G401.6 (cell line): ENCODE data around the gene SMCO1.
A peak's percentile ranks its signal among the peaks of the same experiment; 100 is the strongest.
"Not testable (repeated sequence)": the region's sequence is repeated elsewhere in the genome, so short reads cannot be mapped to it uniquely, and the experiment has no call there.

Source experiments
- FAIRE-seq: peaks from 2 replicates; lab custom pipeline; 2012; peaks lifted over from hg19 to GRCh38; lab: Jason Lieb, UNC

SMCO1 gene

DNA sequence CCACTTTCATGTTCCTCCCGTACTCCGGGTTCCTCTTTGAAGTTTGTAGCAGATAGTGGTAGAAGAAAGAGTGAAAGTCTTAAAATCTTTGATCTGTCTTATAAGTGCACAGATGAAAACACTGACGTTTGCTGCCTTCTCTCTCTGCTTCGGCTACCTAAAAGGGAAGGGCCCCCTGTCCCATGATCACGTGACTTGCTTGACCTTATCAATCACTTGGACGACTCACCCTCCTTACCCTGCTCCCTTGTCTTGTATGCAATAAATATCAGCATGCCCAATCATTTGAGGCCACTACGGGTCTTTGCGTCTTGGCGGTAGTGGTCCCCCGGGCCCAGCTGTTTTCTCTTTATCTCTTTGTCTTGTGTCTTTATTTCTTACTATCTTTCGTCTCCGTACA lies 6.1 kb upstream of the SMCO1 start:
- FAIRE-seq, result not testable (repeated sequence)

DNA sequence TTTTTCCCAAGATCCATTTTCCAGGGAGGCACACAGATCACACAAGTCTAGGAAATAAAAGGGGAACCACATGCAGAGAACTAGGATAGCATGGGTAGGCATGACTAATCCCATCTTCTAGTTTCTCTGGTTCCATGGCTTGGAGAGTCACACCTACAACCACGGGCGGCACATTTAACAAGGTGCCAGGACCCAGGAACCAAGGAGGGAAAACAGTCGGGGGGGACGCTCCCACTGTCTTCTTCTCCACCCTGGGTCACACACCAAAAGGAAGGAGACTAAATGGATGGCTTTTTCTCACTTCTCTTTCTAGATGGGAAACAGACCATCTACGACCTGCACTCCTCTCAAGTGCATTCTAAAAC lies 4.6 kb upstream of the SMCO1 start:
- no peak for FAIRE-seq

DNA sequence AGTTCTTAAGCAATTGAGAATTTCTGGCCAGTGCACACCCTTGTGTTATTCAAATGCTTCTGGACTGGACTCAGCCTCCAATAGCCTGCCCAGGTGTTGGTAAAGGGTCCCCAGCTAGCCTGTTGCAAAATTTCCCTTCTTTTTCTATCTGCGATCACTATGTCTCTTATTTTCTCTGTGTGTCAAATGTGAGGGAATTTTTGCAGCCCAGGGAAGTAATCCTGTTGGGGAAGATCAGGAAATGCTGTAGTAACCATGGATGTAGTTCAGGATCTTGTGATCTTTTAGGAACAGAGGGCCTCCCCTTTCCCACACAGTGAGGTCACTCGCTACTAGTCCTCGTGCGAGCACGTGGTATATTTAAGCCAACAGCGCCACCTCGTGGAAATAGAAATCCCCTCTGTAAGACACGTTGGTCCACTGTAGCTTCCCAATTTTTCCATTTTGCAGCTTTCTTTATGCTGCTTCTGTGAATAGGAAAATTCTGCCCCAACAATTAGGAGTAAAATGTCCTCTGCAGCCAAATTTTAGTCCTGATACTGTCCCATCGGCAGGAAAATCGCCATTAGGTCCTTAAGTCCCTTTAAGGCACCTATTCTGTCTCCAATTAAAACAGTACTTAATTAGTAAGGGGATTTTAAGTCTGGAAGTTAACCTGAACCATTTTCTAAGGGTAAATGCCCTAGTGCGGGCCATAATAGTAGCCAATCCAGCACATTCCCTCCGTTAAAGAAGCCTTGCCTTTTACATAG lies 4.0 kb upstream of the SMCO1 start:
- peak; percentile 84 for FAIRE-seq

DNA sequence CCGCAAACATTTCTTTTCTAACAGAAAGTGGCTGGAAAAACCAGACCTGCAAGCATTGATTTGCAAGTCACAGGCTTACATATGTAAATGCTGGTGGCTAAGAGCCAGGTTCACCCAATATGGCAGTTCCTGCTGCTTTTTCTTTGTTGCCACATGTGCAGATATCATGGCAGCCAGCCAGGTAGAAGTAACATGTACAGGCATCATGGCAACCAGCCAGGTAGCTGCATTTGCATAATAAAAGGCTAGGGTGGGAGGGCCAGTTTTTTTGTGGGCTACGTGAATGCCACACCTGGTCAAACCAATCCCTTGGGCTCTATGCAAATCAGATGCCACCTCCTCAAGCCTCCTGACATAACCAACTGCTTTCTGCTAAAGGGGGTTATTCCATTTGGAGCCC lies 2.8 kb upstream of the SMCO1 start:
- no peak for FAIRE-seq

DNA sequence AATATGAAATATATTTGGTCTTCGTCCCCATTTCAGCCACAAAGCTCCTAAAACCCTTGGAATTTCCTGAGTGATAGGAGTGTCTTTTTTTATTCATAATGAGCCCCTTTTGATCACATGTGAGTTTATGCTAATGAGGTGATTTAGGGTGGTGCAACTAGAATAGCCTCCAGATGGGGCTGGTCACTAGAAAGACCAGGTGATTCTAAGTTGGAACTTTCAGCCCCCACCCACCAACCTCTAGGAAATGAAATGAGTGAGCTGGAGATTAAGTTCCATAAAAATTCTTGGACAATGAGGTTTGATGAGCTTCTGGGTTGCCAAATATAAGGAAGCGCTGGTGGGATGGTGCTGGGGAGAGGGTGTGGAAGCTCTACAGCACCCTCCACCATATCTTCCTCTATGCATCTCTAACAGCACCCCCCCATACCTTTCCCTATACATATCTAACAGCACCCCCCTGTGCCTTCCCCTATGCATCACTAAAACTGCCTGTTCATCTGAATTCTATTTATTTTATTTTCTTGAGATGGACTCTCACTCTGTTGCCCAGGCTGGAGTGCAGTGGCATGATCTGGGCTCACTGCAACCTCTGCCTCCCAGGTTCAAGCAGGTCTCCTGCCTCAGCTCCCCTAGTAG lies 2.1 kb upstream of the SMCO1 start:
- no peak for FAIRE-seq

DNA sequence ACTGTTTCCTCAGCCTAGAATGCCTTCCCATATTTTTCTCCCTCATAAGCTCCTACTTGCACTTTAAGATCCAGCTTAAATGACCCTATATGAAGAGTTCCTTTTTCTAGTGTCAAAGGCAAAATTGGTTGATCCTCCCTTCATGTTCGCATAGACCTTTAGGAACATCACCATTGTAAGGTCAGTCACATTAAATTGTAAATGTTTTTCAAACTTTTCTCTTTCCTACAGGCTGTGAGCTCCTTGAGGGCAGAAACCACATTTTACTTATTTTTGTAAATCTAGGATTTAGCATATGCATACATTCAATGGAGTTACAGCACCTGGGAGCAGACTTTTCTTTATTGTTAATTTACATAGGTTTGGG lies 813 bp downstream of the SMCO1 start:
- FAIRE-seq, result no peak

DNA sequence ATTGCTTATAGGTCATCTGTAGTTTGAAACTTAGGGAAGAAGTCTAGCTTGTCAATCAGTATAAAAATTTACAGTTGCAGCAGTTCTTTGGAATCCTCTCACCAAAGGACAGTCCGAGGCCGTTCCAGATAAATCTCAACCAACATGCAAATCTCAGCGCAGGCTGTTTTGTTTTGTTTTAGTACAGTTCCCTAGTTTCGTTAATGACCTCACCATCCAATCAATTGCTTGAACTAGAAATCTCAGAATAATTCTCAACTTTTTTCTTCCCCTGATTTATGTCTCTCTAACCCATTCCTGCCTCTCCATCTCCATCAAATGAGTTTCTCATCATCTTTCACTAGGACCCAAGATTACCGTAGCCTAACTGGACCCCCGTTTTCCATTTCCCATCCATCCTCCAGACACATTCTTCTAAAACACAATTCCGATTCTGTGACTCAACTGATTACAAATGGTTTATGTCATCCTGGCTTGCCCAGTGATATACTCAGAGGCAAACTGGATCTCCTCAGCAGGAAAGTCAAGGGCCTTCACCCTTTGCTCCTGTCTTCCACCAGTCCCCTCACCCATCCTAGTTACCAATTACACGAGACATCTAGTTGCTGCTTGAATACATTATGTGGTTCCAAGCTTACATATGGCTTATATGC lies 1.3 kb downstream of the SMCO1 start:
- FAIRE-seq, result no peak

DNA sequence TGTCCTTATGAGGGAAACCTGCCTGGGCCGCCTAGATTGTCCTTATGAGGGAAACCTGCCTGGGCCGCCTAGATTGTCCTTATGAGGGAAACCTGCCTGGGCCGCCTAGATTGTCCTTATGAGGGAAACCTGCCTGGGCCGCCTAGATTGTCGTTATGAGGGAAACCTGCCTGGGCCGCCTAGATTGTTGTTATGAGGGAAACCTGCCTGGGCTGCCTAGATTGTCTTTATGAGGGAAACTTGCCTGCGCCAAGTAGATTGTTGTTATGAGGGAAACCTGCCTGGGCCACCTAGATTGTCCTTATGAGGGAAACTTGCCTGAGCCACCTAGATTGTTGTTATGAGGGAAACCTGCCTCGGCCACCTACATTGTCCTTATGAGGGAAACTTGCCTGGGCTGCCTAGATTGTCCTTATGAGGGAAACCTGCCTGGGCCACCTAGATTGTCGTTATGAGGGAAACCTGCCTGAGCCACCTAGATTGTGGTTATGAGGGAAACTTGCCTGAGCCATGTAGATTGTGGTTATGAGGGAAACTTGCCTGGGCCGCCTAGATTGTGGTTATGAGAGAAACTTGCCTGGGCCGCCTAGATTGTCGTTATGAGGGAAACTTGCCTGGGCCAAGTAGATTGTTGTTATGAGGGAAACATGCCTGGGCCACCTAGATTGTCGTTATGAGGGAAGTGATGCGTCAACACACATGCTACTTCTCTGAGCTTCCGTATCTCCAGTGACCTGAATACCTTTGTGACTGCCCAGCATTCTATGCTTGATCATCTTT lies 3.3 kb downstream of the SMCO1 start:
- not testable (repeated sequence) for FAIRE-seq

DNA sequence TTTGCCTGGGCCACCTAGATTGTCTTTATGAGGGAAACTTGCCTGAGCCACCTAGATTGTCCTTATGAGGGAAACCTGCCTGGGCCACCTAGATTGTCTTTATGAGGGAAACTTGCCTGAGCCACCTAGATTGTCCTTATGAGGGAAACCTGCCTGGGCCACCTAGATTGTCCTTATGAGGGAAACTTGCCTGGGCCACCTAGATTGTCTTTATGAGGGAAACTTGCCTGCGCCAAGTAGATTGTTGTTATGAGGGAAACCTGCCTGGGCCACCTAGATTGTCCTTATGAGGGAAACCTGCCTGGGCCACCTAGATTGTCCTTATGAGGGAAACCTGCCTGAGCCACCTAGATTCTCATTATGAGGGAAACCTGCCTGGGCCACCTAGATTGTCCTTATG lies 4.0 kb downstream of the SMCO1 start:
- not testable (repeated sequence) for FAIRE-seq

DNA sequence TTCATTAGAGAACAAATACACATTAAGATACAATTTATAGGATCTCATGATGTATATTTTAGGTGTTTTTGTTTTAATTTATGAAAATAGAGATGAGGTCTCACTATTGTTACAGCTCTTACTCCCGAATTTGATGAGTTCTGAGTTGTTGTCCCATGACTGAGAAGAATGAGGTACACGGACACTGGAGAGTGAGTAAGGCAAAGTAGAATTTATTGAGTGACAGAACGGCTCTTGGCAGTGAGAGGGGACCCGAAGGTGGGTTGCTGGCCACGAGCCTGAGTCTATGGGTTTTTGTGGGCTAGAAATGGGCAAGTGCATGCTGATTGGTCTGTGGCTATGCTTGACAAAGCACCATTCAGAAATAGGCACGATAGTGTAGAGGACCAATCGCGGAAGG lies 8.5 kb downstream of the SMCO1 start:
- FAIRE-seq, result no peak

DNA sequence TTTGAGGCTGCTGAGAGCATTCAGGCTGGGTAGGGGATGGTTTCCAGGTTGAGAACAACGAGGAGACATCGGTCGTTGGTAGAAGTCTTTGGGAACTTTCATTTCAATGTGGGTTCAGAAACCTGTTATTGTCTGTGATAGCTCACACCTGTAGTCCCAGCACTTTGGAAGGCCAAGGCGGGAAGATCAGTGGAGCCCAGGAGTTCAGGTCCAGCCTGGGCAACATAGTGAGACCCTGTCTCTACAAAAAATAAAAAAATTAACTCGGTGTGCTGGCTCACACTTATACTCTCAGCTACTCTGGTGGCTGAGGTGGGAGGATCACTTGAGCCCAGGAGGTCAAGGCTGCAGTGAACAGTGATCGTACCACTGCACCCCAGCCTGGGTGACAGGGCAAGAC lies 10.6 kb downstream of the SMCO1 start:
- no peak for FAIRE-seq

DNA sequence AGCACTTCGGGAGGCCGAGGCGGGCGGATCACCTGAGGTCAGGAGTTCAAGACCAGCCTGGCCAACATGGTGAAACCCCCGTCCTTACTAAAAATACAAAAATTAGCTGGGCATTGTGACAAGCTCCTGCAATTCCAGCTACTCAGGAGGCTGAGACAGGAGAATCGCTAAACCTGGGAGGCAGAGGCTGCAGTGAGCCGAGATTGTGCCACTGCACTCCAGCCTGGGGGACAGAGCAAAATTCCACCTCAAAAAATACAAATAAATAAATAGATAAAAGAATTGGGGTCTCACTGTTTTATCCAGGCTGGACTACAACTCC lies 11.1 kb downstream of the SMCO1 start:
- FAIRE-seq, result not testable (repeated sequence)

DNA sequence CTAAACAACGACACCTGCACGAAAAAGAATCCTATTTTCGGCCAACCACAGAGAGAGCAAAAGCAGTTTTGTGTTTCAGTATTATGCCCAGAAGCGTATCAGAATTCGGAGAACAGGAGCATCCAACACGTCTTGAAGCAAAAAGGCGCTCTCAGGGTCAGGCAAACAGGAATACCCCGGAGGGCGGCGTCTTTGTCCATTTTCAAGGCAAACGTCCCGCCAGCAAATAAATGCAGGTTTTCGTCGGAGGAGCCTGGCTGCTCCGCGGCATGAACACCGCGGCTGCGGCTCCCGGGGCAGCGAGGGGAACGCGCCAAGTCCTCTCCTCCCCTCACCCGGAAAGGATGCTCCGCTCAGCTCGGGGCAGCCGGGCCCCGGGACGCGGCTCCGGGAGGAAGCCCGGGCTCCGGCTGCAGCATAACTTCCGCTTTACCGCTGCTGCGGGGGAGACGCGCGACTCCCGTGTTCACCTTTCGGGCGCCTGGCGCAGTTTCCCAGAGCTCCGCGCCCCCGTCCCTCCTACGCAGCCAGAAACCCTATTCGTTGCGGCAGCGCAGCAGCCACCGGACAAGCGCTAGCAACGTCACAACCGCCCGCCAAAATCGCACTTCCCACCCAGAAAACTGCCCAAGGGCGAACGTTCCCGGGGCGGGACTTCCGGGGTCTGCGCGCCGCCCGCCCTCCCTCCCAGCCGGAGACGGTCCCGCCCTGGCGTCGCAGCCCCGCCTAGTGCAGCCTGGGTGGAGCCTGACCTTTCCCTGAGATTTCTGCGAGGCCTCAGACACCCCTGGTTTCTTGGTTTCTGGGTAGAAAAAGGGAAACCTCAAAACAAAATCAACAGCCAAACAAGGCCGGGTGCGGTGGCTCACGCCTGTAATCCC lies 11.7 kb downstream of the SMCO1 start, which contains the start of gene RNF168:
Gene RNF168 (minus strand): TSS at position 573 of the 881 bp plus-strand sequence. CDS start 595 bp downstream, outside the sequence.
- peak; percentile 91 for FAIRE-seq

DNA sequence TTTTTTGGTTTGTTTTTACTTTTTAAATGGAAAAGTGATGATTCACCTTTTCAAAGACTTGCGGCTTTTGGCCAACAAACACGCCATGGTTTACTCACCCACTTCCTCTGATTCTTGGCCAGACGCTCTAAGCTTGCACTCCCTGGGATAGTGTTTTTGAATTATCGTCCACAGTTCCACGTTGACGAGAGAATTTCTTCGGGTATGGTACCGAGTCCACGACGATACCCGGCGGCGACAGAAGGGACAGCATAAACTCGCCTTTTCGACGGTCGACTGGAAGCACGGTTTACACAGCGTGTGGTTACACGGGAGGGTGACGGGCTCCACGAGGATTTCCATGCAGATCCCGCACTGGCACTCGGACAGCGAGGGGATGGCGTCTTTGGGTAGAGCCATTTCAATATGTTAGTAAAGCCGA lies 12.4 kb downstream of the SMCO1 start:
- no peak for FAIRE-seq

DNA sequence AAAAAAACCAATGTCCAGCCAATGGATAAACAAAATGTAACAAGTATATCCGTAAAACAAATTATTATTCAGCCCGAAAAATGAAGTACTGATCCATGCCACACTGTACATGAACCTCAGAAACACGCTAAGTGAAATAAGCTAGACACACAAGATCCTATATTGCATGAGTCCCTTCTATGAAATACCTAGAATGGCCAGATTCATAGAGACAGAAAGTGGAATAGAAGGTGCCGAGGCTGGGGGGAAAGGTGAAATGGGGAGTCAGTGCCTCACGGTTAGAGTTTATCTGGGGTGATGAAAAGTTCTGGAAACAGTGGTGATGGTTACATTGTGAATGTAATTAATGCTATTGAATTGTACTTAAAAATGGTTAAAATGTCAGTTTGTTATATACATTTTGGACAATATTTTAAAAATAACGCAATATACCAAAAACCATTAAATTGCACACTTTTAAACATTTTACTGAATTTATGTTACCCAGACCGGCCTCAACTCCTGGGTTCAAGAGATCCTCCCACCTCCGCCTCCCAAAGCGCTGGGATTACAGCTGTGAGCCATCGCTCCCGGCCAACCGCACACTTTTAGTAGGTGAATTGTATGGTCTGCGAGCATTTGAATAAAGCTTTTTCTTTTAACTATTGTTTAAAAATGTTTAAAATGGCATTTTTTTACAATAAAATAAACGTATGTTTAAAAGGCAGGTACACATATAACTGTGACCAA lies 13.7 kb downstream of the SMCO1 start:
- peak; percentile 69 for FAIRE-seq

DNA sequence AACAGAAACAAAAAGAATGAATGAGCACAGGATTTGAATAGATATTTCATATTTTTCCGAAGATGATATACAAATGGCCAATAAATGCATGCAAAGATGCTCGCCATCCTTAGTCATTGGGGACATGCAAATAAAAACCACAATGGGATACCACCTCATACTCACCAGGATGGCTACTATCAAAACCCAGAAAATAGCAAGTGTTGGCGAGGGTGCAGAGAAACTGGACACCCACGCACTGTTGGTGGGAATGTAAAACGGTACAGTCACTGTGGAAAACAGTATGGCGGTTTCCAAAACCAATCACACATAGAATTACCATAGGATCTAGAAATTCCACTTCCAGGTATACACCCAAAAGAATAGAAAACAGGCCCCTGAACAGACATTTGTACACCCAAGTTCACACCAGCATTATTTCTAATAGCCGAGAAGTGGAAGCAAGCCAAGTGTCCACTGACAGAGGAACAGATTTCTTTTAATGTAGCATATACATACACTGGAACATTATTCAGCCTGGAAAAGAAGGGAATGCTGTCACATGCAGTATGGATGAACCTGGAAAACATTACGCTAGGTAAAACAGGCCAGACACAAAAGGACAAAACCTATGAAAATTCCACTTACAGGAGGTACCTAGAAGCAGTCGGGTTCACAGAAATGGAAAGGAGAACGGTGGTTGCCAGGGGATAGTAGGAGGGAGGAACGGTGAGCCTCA lies 15.2 kb downstream of the SMCO1 start:
- no peak for FAIRE-seq

DNA sequence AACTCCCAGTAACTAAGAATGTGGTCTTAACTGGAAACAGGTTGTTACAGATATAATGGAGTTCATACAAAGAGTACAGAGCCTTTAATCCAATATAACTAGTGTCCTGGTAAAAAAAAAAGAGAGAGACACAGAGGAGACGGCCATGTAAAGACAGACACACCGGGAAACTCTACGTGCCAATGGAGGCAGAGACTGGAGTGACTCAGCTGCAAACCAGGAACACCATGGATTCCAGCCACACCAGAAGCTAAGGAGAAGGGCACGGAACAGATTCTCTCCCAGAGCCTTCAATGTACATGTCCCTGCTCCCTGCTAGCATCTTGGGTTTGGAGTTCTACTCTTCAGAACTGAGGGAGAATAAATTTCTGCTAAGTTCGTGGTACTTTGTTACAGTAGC lies 16.1 kb downstream of the SMCO1 start:
- FAIRE-seq, result no peak

DNA sequence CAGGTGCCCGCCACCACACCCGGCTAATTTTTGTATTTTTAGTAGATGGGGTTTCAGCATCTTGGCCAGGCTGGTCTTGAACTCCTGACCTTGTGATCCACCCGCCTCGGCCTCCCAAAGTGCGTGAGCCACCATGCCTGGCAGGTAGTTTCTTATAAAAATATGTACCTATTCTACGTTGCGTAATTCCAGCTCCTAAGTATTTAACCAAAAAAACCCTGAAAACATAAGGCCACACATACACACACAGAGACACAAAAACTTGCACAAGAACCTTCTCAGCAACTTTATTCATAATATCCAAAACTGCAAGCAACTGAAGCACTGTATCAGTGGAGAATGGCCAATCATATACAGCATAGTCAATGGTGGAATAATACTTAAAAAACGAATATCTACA lies 16.8 kb downstream of the SMCO1 start:
- no peak for FAIRE-seq

DNA sequence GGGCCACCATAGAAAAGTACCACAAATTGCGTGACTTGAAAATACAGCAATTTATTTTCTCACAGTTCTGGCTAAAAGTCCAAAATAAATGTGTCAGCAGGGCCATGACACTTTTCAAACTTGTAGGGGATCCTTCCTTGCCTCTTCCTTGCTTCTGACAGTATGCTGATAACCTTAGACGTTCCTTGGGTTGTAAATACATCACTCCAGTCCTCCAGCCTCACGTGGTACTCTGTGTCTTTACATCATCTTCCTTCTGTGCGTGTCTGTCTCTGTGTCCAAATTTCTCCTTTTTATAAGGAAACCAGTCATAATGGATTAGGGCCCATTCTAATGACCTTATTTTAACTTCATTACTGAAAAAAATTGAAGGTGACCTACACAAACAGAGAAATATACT lies 19.0 kb downstream of the SMCO1 start:
- no peak for FAIRE-seq

DNA sequence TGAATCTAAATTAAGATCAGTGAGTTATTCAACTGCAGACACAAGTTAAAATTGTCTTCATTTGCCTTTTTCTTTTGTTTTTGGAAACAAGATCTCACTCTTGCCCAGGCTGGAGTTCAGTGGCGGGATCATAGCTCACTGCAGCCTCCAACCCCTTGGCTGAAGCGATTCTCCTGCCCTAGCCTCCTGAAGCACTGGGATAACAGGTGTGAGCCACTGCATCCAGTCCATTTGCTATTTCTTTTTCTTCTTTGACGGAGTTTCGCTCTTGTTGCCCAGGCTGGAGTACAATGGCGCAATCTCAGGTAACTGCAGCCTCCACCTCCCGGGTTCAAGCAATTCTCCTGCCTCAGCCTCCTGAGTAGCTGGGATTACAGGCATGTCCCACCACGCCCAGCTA lies 21.9 kb downstream of the SMCO1 start:
- no peak for FAIRE-seq

DNA sequence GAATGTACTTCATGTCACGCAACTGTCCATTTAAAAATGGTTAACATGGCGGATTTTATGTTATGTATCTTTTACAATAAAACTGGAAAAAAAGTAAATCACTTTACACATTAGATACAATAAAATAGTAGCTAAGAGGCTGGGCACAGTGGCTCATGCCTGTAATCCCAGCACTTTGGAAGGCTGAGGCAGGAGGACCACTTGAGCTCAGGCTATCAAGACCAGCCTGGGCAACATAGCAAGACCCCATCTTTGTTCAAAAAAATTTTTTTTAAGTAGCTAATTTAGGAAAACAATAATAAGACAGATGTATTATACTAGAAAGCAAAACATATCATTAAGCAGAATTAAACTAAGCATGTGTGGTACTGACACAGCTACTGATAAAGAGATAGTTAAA lies 23.1 kb downstream of the SMCO1 start:
- FAIRE-seq, result no peak
